OCI-LY3 (cell line): ENCODE data around the gene HOXA4.

Experiments used
- H2AFZ ChIP-seq: fragments of 200-600, 300-600 bp; shearing (Covaris generic); 2 replicates; pipeline ENCODE4 v1.6.0; 2014; ENCODE audit warnings: antibody characterized with exemption, low read depth, low read length
- H3K27ac ChIP-seq: fragments of 200-600, 300-600 bp; sonication (generic); 2 replicates; pipeline ENCODE4 v1.5.1; 2014; ENCODE audit warnings: mild to moderate bottlenecking, low read length, moderate library complexity, mixed read lengths
- H3K27me3 ChIP-seq: fragments of 200-600, 300-600 bp; sonication (generic); 2 replicates; pipeline ENCODE4 v1.6.1; 2014; ENCODE audit warnings: low read depth, low read length, mixed read lengths
- H3K36me3 ChIP-seq: fragments of 200-600, 300-600 bp; sonication (generic); replicated peaks from 2 replicates; pipeline ENCODE3; 2014; ENCODE audit warnings: low read depth, low read length, mixed read lengths
- H3K4me1 ChIP-seq: fragments of 300-600, 200-600 bp; sonication (generic); 2 replicates; pipeline ENCODE4 v1.6.1; 2014; ENCODE audit warnings: low read length, mixed read lengths
- H3K4me2 ChIP-seq: fragments of 200-600, 300-600 bp; sonication (generic); 2 replicates; pipeline ENCODE4 v1.6.1; 2014; ENCODE audit warnings: low read length, mixed read lengths
- H3K4me3 ChIP-seq: fragments of 300-600, 200-600 bp; sonication (generic); 2 replicates; pipeline ENCODE4 v1.5.1; 2014; ENCODE audit warnings: antibody characterized with exemption, mild to moderate bottlenecking, low read length, moderate library complexity
- H3K79me2 ChIP-seq: fragments of 300-600, 200-600 bp; shearing (Covaris generic); 2 replicates; pipeline ENCODE4 v1.6.1; 2014; ENCODE audit warnings: mild to moderate bottlenecking, low read length, mixed read lengths
- H3K9ac ChIP-seq: fragments of 300-600, 200-600 bp; shearing (Covaris generic); 2 replicates; pipeline ENCODE4 v1.6.0; 2014; ENCODE audit warnings: mild to moderate bottlenecking, low read length, moderate library complexity
- H3K9me3 ChIP-seq: fragments of 200-600, 300-600 bp; shearing (Covaris generic); 2 replicates; pipeline ENCODE4 v1.6.1; 2014; ENCODE audit warnings: low read length, mixed read lengths; ENCODE audit not compliant: insufficient read depth
- H4K20me1 ChIP-seq: fragments of 200-600, 300-600 bp; sonication (generic); 2 replicates; pipeline ENCODE4 v1.6.1; 2016; ENCODE audit warnings: low read length, mixed read lengths; ENCODE audit not compliant: insufficient read depth
- CTCF ChIP-seq: fragments of 200-600, 300-600 bp; sonication (generic); IDR thresholded peaks from 2 replicates; pipeline ENCODE4 v1.5.1; 2014; ENCODE audit warnings: antibody characterized with exemption, low read length, low read depth
- EZH2phosphoT487 ChIP-seq: fragments of 200-600 bp; shearing (Covaris generic); IDR thresholded peaks from 2 replicates; pipeline ENCODE4 v1.6.1; 2018; ENCODE audit warnings: antibody characterized with exemption, mixed run types, low read depth

Gene HOXA4

GRCh38 chr7:27100694-27101170 is 29.8 kb downstream of the HOXA4 start:
- no peaks in the 10 kb centered on the region for H3K9me3 ChIP-seq

GRCh38 chr7:27099453-27100370 is 30.8 kb downstream of the HOXA4 start:
- Histone ChIP-seq H4K20me1 (no peaks in the 10 kb centered on the region), H3K27me3 (no peaks in the 10 kb centered on the region), H3K4me1 (peaks cover 20% of the 10 kb centered on the region), H3K27ac (no peak overlapping the region), H3K9me3 (no peaks in the 10 kb centered on the region), H3K9ac (no peak overlapping the region), H3K4me3 (no peak overlapping the region), H3K79me2 (peaks cover 19% of the 10 kb centered on the region), H3K36me3 (no peaks in the 10 kb centered on the region), H3K4me2 (no peak overlapping the region; the same call in 1 of the 2 replicates), H2AFZ (no peak overlapping the region)
- TF ChIP-seq EZH2phosphoT487 (no peak), CTCF (no peak)

More at GRCh38 chr7:27100694-27101170, 29.8 kb downstream of the HOXA4 start:
- Histone ChIP-seq H3K9ac (no peak overlapping the region), H3K4me2 (no peak overlapping the region), H2AFZ (no peak overlapping the region), H3K79me2 (peaks cover 19% of the 10 kb centered on the region), H3K27ac (no peak overlapping the region), H4K20me1 (no peaks in the 10 kb centered on the region), H3K36me3 (no peaks in the 10 kb centered on the region), H3K4me1 (peaks cover 15% of the 10 kb centered on the region), H3K4me3 (no peak overlapping the region), H3K27me3 (no peaks in the 10 kb centered on the region)
- no peak for TF ChIP-seq EZH2phosphoT487
- TF ChIP-seq CTCF: no peak

- Histone ChIP-seq H3K9ac (no peak overlapping the region), H3K79me2 (peaks cover 19% of the 10 kb centered on the region), H4K20me1 (no peaks in the 10 kb centered on the region), H2AFZ (no peak overlapping the region), H3K4me2 (no peak overlapping the region), H3K9me3 (no peaks in the 10 kb centered on the region), H3K27ac (no peak overlapping the region), H3K27me3 (no peaks in the 10 kb centered on the region), H3K36me3 (no peaks in the 10 kb centered on the region), H3K4me1 (peaks cover 20% of the 10 kb centered on the region), H3K4me3 (no peak overlapping the region)
- TF ChIP-seq EZH2phosphoT487 (no peak), CTCF (no peak)
Observed at GRCh38 chr7:27098578-27099451, 31.7 kb downstream of the HOXA4 start.
